Testis (tissue), 2 donors: ENCODE data around the gene POLE2.

ENCODE experiments used
- CTCF ChIP-seq, 3 experiments: fragments of 450-650 bp in 2 of 3; fragments of 200-600 bp in 1 of 3; sonication (generic) in 1 of 3; IDR thresholded peaks; one replicate each; pipeline ENCODE4 v1.5.1; 2016 to 2019; ENCODE audit warnings: antibody characterized with exemption in 3 of 3, mild to moderate bottlenecking in 2 of 3, moderate library complexity in 1 of 3
- POLR2A ChIP-seq: fragments of 450-650 bp; IDR thresholded peaks from one replicate; pipeline ENCODE4 v1.6.1; 2017; ENCODE audit warnings: antibody characterized with exemption, mild to moderate bottlenecking, moderate library complexity

GRCh38 chr14:49677643-49678042, 10.4 kb downstream of the POLE2 start:
- TF ChIP-seq POLR2A, result no peak
- TF ChIP-seq CTCF (IDR thresholded peaks at IDR 0.05), result no peak
